GM19455 (cell line): ENCODE results near the gene CISTR.
"Not testable (repeated sequence)": the region's sequence is repeated elsewhere in the genome, so short reads cannot be mapped to it uniquely, and the experiment has no call there.

ENCODE experiments used
- ATAC-seq: cut with Tn5 transposase; IDR thresholded peaks from one replicate; pipeline ENCODE4 v1.9.1; 2021; ENCODE audit not compliant: unreplicated experiment

Gene CISTR

GRCh38 chr12:53764615-53765014 lies 12.8 kb upstream of the CISTR start:
- ATAC-seq: no peak

GRCh38 chr12:53762793-53763192 lies 11.0 kb upstream of the CISTR start:
- ATAC-seq: not testable (repeated sequence)

- ATAC-seq: no peak
These were observed 9.5 kb upstream of the CISTR start for GRCh38 chr12:53761306-53761705.

- ATAC-seq: no peak
These were observed 7.5 kb upstream of the CISTR start for GRCh38 chr12:53759261-53759660.

- ATAC-seq: no peak
These were observed 6.9 kb upstream of the CISTR start for GRCh38 chr12:53758730-53759103.

- no peak for ATAC-seq
These were observed 6.4 kb upstream of the CISTR start for GRCh38 chr12:53758081-53758729.

- ATAC-seq: no peak
These were observed 5.5 kb upstream of the CISTR start for GRCh38 chr12:53757101-53757770.

GRCh38 chr12:53756300-53757100 lies 4.7 kb upstream of the CISTR start:
- no peak for ATAC-seq

GRCh38 chr12:53755893-53756292 lies 4.1 kb upstream of the CISTR start:
- ATAC-seq: no peak

- ATAC-seq: no peak
These were observed 3.7 kb upstream of the CISTR start for GRCh38 chr12:53755451-53755891.

GRCh38 chr12:53754633-53755264 lies 3.0 kb upstream of the CISTR start:
- ATAC-seq: no peak

GRCh38 chr12:53754188-53754585 lies 2.4 kb upstream of the CISTR start:
- ATAC-seq: no peak

- no peak for ATAC-seq
These were observed 842 bp upstream of the CISTR start for GRCh38 chr12:53752621-53753020.

GRCh38 chr12:53752192-53752601 lies 418 bp upstream of the CISTR start:
- no peak for ATAC-seq

- no peak for ATAC-seq
These were observed 905 bp downstream of the CISTR start for GRCh38 chr12:53750812-53751335.

GRCh38 chr12:53749986-53750811 lies 1.6 kb downstream of the CISTR start:
- no peak for ATAC-seq

GRCh38 chr12:53748072-53748840 lies 3.5 kb downstream of the CISTR start:
- ATAC-seq: no peak

GRCh38 chr12:53747095-53747494 lies 4.7 kb downstream of the CISTR start:
- ATAC-seq: no peak

- ATAC-seq: no peak
These were observed 5.1 kb downstream of the CISTR start for GRCh38 chr12:53746592-53747092.
